Measurements from ENCODE around the gene CDS1.
"Not testable (repeated sequence)": the region's sequence is repeated elsewhere in the genome, so short reads cannot be mapped to it uniquely, and the experiment has no call there.

Gene CDS1

GRCh38 chr4:84582988-84583875, at the start of gene CDS1:
CDS1 (plus strand) TSS chr4:84583127; CDS start chr4:84583402, 275 bp downstream.
- DNase-seq (ENCODE audit: low read depth), result no peak

GRCh38 chr4:84535901-84536300, 47.0 kb upstream of the CDS1 start:
- no peak for DNase-seq (ENCODE audit: low read depth)

DNA sequence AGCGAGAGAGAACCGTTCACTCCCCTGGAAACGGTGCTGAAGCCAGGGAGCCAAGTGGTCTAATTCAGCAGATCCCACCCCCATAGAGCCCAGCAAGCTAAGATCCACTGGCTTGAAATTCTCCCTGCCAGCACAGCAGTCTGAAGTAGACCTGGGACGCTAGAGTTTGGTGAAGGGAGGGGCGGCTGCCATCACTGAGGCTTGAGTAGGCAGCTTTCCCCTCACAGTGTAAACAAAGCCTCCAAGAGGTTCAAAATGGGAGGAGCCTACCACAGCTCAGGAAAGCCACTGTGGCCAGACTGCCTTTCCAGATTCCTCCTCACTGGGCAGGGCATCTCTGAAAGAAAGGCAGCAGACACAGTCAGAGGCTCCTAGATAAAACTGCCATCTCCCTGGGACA, 37.8 kb upstream of the CDS1 start:
- DNase-seq (ENCODE audit: low read depth), result no peak

DNA sequence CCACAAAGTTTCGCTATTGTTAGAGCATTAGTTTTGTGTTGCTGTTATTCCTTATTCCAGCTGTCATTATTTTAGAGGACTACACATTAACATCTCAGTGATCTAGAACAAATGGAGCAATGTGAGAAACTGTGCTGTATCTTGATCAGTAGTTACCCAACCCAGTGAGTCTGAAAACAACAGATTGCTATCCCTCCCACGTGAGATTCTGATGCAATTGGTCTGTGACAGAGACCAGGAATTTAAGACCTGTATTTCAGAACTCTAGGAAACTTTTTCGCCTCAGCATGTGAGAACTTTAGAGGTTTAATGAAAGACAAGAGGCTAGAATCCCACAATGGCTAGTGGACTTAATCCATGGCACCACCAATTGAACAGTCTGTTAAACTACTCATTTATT, 35.7 kb upstream of the CDS1 start:
- no peak for DNase-seq (ENCODE audit: low read depth)

- DNase-seq (ENCODE audit: low read depth), result not testable (repeated sequence)
Observed at GRCh38 chr4:84549191-84549590, 33.7 kb upstream of the CDS1 start.

DNA sequence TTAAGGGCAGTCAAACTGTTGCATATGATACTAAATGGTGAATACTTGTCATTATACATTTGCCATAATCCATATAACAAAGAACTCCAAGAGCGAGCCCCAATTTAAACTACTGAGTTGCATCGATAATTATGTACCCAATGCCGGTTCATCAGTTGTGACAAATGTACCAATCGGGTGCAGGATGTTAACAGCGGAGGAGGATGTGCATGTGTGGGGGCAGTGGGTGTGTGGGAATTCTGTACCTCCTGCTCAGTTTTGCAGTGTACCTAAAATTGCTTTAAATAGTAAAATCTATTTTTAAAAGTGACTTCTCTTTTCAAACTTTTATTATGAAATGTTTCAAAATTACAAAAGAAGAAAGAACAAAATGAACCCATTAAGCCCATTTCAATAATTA, 20.8 kb upstream of the CDS1 start:
- DNase-seq (ENCODE audit: low read depth), result no peak

DNA sequence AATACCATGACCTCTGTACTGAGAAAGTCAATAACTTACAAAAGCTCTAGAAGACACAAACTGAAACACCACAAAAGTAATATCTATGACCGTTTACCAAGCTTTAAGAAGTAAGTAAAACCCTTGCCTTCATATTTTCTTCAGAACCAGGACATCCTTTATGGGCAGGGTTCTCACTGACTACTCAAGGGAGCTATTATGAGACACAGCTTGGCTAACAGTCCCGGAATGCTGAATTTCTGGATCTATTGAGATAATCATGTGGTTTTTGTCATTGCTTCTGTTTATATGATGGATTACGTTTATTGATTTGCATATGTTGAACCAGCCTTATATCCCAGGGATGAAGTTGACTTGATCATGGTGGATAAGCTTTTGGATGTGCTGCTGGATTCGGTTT, 19.9 kb upstream of the CDS1 start:
- DNase-seq (ENCODE audit: low read depth), result no peak

GRCh38 chr4:84565951-84566350, 17.0 kb upstream of the CDS1 start:
- DNase-seq (ENCODE audit: low read depth), result no peak

DNA sequence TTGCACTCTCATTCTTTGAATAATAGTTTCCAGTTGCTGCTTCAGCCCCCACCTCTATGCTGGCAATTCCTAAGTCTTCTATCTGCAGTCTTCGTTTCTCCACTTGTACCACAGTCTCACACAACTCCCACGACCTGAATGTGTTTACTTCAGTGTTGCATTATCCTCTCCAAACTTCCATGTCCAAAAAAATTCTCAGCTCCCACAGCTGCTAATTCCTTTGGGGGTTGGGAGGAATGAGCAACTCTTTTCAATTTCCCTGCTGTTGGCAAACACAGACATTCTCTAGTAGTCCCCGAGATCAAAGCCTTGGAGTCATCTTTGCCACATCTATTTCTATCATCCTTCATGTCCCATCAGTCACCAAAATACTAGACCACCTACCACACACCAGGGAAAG, 14.4 kb upstream of the CDS1 start:
- DNase-seq (ENCODE audit: low read depth), result no peak

DNA sequence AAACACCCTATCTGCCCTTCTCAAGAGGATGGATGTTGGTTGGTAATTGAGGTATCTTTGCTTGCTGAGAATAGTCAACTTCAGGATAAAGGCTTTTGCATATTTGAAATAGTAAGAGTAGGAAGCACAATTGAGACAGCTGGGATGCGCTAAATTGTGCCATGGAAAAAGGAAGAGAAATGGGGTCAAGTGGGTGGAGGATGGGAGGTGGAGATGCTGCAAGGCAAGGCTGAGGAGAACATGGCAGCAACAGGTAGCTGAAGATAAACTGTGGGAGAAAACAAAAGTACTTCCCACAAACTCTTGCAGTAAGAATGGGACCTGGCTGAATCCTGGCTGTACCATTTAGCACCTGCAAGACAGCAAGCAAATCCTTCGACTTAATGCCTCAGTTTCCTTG, 13.9 kb upstream of the CDS1 start:
- DNase-seq (ENCODE audit: low read depth), result no peak

GRCh38 chr4:84573385-84574068, 9.4 kb upstream of the CDS1 start:
- DNase-seq (ENCODE audit: low read depth), result no peak

DNA sequence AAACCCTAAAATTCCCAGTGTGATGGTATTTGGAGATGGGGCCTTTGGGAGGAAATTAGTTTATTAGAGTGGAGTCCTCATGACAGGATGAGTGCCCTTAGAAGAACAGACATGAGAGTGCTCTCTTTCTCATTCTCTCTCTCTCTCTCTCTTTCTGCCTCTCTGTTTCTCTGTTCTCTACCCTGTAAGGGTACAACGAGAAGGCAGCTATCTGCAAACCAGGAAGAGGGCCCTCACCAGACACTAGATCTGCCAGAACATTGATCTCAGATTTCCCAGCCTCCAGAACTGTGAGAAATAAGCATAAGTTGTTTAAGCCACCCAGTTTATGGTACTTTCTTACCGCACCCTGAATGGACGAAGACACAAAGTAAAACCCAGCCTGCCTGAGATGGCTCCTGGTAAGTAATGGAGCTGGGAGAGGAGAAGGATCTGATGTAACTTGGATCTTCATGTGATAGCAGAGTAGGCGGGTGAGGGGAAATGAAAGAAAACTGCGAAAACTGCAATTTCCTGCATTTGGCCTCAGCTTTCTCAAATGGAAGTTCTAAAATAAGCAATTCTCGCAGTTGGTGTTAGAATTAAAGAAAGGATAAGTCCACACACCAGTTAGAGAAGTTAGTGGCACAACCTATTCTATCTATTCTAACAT, 8.7 kb upstream of the CDS1 start:
- no peak for DNase-seq (ENCODE audit: low read depth)

- no peak for DNase-seq (ENCODE audit: low read depth)
Observed at GRCh38 chr4:84578540-84579402, 4.2 kb upstream of the CDS1 start.

- no peak for DNase-seq (ENCODE audit: low read depth)
Observed at GRCh38 chr4:84579403-84579776, 3.5 kb upstream of the CDS1 start.

GRCh38 chr4:84582302-84582987, 482 bp upstream of the CDS1 start:
- DNase-seq (ENCODE audit: low read depth), result peak; percentile 92

DNA sequence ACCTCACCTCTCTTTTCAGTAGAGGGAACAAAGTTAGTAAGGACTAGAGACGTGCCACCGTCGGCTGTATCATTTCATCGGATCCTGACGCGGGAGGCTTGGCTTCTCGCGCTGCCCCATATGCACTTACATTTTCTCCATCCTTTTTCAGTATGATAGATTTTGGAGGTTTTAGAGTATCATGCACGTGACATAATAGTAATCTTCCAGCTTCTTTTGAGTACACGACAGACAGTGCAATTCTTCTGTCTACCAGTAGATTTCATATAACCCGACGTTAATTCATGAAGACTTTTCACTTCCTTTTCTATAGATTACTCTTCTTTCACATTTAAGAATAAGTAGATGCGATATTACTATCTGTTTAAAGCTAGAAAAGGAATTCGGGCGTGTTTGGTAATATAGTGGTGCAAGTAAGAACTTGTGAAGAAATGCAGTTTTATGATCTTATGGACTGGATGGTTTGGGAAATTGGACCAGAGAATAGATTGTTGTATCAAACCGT, 1.0 kb downstream of the CDS1 start:
- no peak for DNase-seq (ENCODE audit: low read depth)

GRCh38 chr4:84585251-84585650, 2.3 kb downstream of the CDS1 start:
- no peak for DNase-seq (ENCODE audit: low read depth)

GRCh38 chr4:84594724-84595123, 11.8 kb downstream of the CDS1 start:
- DNase-seq (ENCODE audit: low read depth), result no peak

DNA sequence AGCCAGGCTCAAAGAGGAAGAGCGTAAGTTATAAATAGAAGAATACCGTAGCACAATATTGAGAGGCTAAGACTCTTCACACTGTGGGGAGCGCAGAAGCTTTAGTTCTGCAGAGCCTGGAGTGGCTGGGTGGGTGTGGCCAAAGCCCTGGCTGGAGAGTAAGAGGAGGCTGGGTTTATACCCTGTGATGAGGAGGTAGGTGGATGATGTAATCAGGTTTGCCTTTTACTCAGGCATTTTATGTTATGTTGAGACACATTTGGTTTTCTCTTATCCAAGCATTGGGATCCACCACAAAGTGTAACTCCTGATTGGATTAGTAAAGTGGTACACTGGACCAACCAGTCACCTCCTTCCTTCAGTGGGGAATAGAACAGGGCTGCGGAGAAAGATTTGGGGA, 13.9 kb downstream of the CDS1 start:
- no peak for DNase-seq (ENCODE audit: low read depth)

DNA sequence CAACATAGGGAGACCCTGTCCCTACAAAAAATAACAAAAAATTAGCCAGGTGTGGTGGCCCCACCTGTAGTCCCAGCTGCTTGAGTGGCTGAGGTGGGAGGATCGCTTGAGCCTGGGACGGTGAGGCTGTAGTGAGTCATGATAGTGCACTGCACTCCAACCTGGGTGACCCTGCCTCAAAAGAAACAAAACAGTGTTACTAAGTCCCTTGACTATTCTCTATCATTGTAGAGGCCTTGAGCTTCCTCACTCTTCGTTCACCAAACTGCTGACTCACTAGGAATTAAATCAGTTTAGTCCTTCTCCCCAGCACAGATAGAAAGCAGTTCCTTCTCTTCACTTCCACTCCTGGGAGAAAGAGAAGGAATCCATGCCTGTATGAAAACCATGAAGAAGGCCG, 14.5 kb downstream of the CDS1 start:
- DNase-seq (ENCODE audit: low read depth), result no peak

GRCh38 chr4:84606645-84607044, 23.7 kb downstream of the CDS1 start:
- DNase-seq (ENCODE audit: low read depth), result no peak

Measured in stimulated activated CD4-positive, alpha-beta T cell treated with anti-CD3 and anti-CD28 coated beads, Interleukin-2, amount 100 ng/mL, for 4 hours (primary cell).